ENCODE data around the gene TMEM174. TPM values are rescaled to one million over a fixed set of nuclear protein-coding genes. Genes with fewer than 3 reads are reported as not detected.

Gene TMEM174
- total and polyA plus RNA-seq, 4 donors = not detected

GRCh38 chr5:73214306-73214705, 41.3 kb downstream of the TMEM174 start:
- Histone ChIP-seq H3K9ac (ENCODE audit: low read depth in 1 of 2, low read length in 2 of 2) (no peak overlapping the region), H3K4me1 (ENCODE audit: control insufficient read depth in 4 of 4, insufficient read depth in 4 of 4, low read length in 3 of 4) (peaks cover 0 to 11% (median 6%) of the 10 kb centered on the region in 4 donors), H3K4me3 (ENCODE audit: low read depth in 1 of 3, low read length in 3 of 3) (no peak overlapping the region), H3K36me3 (ENCODE audit: control insufficient read depth in 4 of 4, insufficient read depth in 3 of 4, low read depth in 1 of 4, low read length in 3 of 4) (no peaks in the 10 kb centered on the region), H3K27ac (ENCODE audit: low read depth in 1 of 2, low read length in 2 of 2) (no peak overlapping the region), H3K27me3 (ENCODE audit: control insufficient read depth in 4 of 4, insufficient read depth in 4 of 4, low read length in 3 of 4) (peaks cover 0 to 17% (median 6%) of the 10 kb centered on the region in 4 donors), H3K9me3 (ENCODE audit: control insufficient read depth in 4 of 4, low read length in 3 of 4) (no peaks in the 10 kb centered on the region)
- 34% methylated on average over 4 of the region's 4 CpGs for WGBS
- DNase-seq (ENCODE audit: low spot score) = no peak
- no peak for TF ChIP-seq YY1 (IDR thresholded peaks at IDR 0.05)
- TF ChIP-seq CTCF (IDR thresholded peaks at IDR 0.05; ENCODE audit: low read depth, low read length, missing input control) = no peak
- no peak for TF ChIP-seq HNF4G (IDR thresholded peaks at IDR 0.05)
- no peak for TF ChIP-seq FOXA1 (IDR thresholded peaks at IDR 0.05)
- TF ChIP-seq MAX (IDR thresholded peaks at IDR 0.05) = no peak
- TF ChIP-seq, protein P1, sequence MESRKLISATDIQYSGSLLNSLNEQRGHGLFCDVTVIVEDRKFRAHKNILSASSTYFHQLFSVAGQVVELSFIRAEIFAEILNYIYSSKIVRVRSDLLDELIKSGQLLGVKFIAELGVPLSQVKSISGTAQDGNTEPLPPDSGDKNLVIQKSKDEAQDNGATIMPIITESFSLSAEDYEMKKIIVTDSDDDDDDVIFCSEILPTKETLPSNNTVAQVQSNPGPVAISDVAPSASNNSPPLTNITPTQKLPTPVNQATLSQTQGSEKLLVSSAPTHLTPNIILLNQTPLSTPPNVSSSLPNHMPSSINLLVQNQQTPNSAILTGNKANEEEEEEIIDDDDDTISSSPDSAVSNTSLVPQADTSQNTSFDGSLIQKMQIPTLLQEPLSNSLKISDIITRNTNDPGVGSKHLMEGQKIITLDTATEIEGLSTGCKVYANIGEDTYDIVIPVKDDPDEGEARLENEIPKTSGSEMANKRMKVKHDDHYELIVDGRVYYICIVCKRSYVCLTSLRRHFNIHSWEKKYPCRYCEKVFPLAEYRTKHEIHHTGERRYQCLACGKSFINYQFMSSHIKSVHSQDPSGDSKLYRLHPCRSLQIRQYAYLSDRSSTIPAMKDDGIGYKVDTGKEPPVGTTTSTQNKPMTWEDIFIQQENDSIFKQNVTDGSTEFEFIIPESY (IDR thresholded peaks at IDR 0.05) = no peak
- TF ChIP-seq, protein P2, sequence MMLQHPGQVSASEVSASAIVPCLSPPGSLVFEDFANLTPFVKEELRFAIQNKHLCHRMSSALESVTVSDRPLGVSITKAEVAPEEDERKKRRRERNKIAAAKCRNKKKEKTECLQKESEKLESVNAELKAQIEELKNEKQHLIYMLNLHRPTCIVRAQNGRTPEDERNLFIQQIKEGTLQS (IDR thresholded peaks at IDR 0.05) = no peak
- TF ChIP-seq JUND (IDR thresholded peaks at IDR 0.05) = no peak

- Histone ChIP-seq H3K36me3 (ENCODE audit: control insufficient read depth in 4 of 4, insufficient read depth in 3 of 4, low read depth in 1 of 4, low read length in 3 of 4) (no peaks in the 10 kb centered on the region), H3K27ac (ENCODE audit: low read depth in 1 of 2, low read length in 2 of 2) (no peak overlapping the region), H3K27me3 (ENCODE audit: control insufficient read depth in 4 of 4, insufficient read depth in 4 of 4, low read length in 3 of 4) (peaks cover 0 to 17% (median 6%) of the 10 kb centered on the region in 4 donors), H3K9me3 (ENCODE audit: control insufficient read depth in 4 of 4, low read length in 3 of 4) (no peaks in the 10 kb centered on the region), H3K4me3 (ENCODE audit: low read depth in 1 of 3, low read length in 3 of 3) (no peak overlapping the region), H3K4me1 (ENCODE audit: control insufficient read depth in 4 of 4, insufficient read depth in 4 of 4, low read length in 3 of 4) (peaks cover 0 to 11% (median 6%) of the 10 kb centered on the region in 4 donors), H3K9ac (ENCODE audit: low read depth in 1 of 2, low read length in 2 of 2) (no peak overlapping the region)
- WGBS = 19% methylated on average over 6 of the region's 6 CpGs
- DNase-seq (ENCODE audit: low spot score) = no peak
- TF ChIP-seq, protein P2 (IDR thresholded peaks at IDR 0.05) = no peak
- TF ChIP-seq EGR1 (IDR thresholded peaks at IDR 0.05; ENCODE audit: low read depth in 2 of 2) (no peak), TAF1 (conservative IDR thresholded peaks at IDR 0.05) (no peak), NR2F2 (IDR thresholded peaks at IDR 0.05) (no peak), JUND (IDR thresholded peaks at IDR 0.05) (no peak), MAX (IDR thresholded peaks at IDR 0.05) (no peak), YY1 (IDR thresholded peaks at IDR 0.05) (no peak), SP1 (IDR thresholded peaks at IDR 0.05) (no peak), HNF4A (conservative IDR thresholded peaks at IDR 0.05) (no peak)
- TF ChIP-seq, protein P1 (IDR thresholded peaks at IDR 0.05) = no peak
These were observed 42.0 kb downstream of the TMEM174 start for GRCh38 chr5:73214996-73215395.
